GM19324 (cell line): ENCODE measurements around the gene AMN.
A peak's percentile ranks its signal among the peaks of the same experiment; 100 is the strongest.

Experiments
- ATAC-seq: cut with Tn5 transposase; IDR thresholded peaks from one replicate; pipeline ENCODE4 v1.9.1; 2021; ENCODE audit warnings: mild to moderate bottlenecking, moderate library complexity; ENCODE audit not compliant: unreplicated experiment, low FRiP score

Gene AMN

DNA sequence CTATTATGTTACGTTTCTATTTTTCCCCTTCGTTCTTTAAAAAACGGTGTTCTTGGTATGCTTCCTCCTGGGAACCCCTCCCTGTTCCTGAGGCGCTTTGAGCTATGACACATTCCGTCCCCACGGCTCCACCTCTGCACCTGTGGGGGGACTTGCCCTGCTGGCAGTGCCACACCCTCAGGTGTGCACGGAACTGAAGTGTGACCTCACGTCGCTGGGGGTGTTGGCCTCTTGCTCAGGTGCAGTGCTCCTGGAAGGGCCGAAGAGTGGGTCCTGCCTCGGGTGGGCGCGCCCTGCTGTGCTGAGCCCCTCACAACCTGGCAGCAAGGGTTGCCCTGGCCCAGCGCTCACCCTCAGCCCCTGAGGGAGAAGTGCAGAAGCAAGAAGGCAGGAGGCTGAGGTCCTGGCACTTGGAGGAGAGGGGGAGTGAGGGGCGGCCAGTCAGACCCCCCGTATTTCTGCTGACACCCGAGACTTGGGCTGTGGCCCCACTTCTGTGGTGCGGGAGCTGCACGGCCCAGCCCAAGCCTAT lies 4.9 kb downstream of the AMN start:
- no peak for ATAC-seq

DNA sequence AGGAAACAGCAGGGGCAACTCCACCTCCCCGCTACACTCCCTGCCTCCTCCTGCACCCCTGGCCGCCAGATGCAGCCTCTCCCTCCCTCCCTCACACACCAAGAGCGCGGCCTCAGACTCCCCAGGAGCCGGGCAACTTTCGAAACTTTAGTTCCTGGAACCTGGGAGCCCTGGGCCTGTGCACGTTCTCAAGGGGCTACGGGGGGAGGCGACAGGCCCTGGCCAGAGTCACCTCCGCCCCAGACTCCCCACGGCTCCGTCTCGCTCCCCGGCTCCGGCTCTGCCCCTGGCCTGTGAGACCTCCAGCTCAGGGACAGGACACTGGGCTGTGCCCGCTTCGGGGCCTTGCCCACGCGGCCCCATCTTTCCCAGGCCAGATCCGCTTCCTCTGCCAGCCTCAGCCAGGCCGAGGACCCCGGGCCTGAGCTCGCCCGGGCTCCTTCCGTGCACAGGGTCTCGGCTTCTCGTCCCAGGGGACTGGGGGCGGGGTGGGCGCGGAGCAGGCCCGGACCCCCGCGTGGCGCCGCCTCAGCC lies 5.5 kb downstream of the AMN start:
- ATAC-seq, result peak; percentile 11

DNA sequence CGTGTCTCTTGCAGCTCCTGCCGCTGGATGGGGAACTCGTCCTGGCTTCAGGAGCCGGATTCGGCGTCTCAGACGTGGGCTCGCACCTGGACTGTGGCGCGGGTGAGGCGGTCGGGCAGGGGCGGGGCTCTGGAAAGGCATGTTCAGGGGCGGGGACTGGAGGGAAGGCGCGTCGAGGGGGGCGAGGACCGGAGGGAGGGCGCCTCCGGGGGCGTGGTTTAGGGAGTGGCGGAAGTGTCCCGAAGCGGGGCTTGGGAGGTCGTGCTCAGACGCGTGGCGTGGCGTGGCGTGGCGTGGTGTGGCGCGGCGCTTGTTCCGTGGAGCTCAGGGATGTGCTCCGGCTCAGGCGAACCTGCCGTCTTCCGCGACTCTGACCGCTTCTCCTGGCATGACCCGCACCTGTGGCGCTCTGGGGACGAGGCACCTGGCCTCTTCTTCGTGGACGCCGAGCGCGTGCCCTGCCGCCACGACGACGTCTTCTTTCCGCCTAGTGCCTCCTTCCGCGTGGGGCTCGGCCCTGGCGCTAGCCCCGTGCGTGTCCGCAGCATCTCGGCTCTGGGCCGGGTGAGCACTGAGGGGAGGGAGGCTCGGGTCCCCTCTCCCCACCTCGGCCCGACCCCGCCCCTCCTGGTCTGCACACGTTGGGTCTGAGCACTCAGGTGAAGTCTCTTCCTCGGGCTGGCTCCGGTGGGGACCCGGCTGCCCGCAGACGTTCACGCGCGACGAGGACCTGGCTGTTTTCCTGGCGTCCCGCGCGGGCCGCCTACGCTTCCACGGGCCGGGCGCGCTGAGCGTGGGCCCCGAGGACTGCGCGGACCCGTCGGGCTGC lies 6.2 kb downstream of the AMN start:
- ATAC-seq, result peak; percentile 50

DNA sequence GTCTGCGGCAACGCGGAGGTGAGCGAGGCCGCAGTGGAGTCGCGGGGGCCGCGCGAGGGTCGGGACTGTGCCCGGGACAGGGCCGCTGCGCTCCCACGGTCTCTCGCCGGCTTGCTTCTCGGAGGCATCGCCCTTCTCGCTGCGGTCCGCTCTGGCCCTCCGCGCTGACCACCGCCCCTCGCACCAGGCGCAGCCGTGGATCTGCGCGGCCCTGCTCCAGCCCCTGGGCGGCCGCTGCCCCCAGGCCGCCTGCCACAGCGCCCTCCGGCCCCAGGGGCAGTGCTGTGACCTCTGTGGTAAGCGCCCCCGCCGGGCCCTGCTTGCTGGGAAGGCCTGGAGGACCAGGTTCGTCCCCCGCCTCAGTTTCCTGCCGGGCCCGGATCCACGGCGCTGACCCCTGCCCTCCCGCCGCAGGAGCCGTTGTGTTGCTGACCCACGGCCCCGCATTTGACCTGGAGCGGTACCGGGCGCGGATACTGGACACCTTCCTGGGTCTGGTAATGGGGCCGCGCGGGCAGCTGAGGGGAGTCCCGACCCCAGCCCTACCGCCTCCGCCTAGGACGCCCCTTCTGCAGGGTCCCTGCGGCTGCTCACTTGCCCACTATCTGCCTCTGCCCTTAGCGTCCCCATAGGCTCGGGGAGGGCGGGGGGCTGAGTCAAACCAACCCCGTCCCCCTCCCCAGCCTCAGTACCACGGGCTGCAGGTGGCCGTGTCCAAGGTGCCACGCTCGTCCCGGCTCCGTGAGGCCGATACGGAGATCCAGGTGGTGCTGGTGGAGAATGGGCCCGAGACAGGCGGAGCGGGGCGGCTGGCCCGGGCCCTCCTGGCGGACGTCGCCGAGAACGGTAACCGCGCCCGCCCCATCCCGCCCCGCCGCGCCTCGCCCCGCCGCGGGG lies 7.0 kb downstream of the AMN start:
- ATAC-seq, result no peak

DNA sequence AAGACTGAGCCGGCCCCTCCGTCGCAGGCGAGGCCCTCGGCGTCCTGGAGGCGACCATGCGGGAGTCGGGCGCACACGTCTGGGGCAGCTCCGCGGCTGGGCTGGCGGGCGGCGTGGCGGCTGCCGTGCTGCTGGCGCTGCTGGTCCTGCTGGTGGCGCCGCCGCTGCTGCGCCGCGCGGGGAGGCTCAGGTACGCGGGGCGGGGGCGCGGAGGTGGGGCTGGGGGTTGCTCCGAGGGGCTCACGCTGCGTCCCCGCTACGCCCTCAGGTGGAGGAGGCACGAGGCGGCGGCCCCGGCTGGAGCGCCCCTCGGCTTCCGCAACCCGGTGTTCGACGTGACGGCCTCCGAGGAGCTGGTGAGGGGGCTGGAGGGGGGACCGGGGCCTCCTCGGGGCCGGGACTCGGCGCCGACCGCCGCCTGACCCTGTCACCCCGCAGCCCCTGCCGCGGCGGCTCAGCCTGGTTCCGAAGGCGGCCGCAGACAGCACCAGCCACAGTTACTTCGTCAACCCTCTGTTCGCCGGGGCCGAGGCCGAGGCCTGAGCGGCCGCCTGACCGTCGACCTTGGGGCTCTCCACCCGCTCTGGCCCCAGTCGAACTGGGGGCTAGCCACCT lies 7.8 kb downstream of the AMN start:
- no peak for ATAC-seq

DNA sequence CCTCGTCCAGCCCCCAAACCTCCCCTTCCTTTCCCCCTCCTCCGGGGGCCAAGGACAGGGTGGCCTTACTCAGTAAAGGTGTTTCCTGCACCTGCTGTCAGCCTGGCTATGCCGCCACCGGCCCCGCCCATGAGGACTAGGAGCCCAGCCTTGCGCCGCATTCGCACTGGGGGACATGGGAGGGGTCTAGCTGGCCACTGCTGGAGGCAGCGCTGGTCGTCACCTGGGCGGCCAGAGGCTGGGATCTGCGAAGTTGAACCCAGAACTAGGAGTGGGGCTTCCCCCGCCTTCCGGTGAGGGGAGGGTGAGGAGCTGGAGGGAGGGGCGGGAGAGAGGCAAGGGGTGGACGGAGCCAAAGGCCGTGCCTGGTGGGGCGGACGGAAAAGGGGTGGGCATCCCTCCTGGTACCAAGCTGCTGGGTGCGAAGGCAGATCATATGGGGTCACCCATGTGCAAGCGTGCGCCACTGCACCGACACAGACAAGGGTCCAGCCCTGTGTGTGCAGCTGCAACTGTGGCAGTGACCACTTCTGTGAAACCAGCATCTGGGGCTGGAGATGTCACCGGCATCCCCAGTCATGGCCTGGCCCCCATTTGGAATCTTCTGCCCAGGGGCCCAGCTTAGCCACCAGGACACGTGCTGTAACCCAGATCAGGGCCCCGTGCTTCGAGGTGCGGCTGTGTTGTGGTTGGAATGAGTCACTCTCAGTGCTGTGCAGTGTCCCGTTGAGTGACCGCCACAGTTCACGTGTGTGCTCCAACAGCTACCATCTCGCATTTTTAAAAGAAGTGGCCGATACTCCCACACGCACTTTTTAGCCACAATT lies 8.5 kb downstream of the AMN start:
- ATAC-seq, result no peak

DNA sequence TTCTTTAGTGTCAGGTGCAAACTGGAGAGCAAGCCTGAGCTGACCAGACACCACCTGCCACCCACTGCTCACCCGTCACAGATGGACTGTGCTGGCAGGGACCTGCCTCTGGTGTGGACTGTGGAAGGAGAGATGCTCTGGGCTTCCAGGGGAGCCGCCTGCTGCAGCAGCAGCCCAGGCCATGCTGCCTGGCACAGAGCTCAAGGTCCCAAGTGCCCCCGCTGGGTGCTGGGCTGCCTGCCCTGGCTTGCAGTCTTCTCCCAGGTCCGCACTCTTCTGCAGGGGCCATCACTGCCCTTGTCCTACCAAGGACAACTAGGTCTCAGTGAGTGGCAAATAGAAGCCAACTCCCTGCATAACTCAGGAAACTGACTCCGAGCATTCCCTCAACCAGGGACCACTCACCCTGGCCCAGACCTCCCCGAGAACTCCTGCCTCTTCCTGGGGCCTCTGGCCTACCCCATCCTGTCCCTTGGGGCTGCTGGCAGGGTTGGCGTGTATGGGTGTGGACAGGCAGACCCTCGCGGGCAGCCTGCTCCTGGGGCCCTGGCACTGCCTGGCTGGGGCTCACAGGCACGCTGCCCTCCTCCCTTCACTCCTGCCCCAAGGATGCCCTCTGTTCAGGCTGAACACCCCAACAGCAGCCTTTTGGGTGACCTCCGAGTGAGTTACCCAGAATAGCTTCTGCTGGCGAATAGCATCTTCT lies 9.3 kb downstream of the AMN start:
- no peak for ATAC-seq

DNA sequence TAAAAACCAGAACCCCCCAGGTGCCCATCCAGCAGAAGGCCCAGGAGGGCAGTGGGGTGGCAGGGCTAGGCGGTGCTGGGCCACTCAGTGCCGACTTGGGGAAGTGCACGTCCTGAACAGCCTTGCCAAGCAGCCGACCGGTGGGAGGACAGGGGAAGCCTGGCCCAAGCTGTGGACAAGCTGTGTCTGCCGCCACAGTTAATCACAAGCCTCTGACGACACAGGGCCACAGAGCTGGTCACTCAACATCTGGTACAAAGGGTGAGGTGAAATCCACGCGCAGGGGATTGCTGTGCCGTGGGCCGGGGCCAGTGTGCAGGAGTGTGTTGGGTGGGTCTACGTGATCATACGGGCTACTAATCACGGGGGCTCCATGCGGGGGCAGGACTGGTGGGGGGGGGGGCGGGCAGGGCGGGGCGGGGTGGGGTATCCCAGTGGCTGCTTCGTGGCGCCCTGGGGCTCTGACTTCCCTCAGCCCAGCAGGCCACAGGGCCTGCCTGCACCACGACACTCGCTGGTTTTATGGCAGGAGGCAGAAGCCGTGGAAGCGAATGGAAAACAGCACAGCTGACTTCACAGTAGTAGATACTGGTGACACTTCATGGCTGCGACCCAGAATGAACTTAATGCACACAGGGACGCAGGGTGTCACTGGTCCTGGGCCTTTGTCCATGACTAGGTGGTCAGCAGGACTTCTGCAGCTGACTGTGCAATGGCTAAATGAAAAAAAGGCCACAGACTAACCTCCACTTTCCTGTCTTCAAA lies 10.2 kb downstream of the AMN start:
- no peak for ATAC-seq

DNA sequence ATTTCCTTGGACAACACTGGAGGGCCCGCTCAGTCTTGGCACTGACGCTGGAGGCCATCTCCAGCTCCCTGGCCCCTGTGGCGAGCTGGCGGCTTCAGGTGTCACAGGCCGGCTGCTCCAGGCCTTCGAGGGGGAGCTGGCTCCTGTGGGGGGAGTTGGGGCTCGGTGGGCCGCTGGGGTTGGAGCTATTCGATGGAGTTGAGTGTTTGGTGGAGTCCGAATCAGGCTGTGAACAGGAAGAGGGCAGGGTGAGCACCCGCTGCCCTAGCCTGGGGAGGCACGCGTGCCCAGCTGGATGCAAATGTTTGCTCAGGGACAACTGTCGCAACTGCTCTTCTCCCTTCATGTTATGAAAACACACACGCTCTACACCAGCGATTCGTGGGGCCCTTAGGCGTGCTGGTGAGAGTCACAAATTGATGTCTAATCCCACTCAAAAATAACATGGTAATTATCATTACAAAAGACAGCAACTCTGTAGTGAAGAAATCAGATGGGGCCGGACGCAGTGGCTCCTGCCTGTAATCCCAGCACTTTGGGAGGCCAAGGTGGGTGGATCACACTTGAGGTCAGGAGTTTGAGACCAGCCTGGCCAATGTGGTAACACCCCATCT lies 11.3 kb downstream of the AMN start:
- no peak for ATAC-seq

DNA sequence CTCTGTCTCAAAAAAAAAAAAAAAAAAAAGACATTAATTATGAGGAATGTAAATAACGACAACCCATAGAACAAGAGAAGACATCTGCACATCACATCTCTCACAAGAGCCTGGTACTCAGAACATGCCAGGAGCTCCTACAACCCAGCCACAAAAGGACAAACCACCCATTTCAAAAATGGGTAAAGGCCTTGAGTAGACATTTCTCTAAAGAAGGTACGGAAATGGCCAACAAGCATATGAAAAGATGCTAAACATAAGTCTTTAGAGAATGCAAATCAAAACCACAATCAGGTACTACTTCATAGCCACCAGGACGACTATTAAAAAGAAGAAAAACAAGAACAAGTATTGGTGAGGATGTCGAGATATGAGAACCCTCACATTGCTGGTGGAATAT lies 13.3 kb downstream of the AMN start:
- ATAC-seq, result no peak

DNA sequence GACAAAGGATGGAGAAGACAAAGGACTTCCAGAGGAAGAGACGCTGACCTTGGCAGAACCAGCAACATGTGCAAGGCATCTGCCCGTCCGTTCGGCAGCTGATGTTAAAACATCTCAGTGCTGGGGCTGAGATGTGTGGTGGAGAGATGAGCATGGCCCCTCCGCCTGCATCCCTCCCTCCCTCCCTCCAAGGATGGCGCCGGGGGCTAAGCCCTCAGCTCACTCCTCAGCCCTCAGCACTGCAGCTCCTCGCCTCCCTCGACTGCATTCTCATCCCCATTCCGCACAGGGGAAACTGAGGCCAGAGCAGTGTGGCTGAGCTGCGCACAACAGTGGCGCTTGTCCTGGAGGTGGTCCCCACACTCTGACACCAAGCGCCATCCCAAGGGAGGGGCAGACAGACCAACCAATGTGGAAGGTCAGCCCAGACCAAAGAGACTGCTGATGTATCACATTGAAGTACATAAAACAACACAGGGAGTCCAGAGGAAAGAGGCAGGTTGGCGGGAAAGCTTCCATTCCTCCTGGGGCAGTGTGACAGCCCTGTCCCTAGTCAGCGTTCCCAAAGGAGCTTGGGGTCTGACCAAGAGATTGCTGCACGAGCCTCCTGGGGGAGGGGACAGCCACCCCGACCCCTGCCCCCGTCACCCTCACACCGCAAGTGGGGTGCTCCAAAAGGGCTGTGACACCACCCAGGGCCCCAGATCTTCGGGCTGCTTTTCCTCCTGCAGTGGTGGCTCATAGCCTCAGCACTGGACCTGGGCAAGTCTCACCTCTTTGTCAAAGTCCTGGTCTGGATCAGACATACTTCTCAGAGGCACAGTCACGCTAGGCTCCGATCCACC lies 15.1 kb downstream of the AMN start:
- no peak for ATAC-seq

DNA sequence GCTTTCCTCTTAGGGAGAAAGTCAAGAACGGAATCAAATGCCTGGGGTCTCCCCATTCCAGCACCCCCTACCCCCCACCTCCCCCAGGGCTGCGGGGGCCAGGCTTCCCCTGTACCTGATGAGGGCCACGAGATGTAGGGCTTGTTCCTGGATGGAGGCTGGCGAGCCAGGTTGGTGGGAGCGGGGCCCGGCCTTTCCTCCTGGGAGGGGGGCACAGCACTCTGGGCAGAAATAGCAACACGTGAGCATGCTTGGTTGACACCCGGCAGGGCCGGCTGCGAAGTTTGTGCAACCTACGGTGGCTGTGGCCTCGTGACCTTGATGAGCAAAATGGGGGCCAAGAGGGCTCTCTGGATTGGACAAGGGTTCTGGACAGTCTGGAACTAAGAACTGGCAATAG lies 15.7 kb downstream of the AMN start:
- no peak for ATAC-seq

DNA sequence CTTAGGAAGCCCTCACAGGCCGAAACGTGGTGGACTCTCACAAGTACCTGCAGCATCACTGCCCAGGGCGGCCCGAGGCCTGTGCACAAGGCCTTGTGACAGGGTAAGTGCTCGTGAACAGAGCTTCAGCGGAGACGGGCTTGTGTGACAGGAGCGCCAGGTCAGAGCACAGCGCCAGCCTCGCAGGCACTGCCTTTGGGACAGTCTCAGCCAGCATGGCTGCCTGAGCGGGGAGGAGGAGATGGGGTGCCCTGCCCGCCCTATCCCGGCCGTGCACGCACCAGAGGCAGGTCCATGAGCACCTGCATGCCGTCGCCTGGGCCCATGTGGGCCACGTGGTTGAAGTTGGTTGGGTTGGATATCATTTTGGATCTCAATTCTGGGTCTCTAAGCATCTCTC lies 16.9 kb downstream of the AMN start:
- ATAC-seq, result no peak

DNA sequence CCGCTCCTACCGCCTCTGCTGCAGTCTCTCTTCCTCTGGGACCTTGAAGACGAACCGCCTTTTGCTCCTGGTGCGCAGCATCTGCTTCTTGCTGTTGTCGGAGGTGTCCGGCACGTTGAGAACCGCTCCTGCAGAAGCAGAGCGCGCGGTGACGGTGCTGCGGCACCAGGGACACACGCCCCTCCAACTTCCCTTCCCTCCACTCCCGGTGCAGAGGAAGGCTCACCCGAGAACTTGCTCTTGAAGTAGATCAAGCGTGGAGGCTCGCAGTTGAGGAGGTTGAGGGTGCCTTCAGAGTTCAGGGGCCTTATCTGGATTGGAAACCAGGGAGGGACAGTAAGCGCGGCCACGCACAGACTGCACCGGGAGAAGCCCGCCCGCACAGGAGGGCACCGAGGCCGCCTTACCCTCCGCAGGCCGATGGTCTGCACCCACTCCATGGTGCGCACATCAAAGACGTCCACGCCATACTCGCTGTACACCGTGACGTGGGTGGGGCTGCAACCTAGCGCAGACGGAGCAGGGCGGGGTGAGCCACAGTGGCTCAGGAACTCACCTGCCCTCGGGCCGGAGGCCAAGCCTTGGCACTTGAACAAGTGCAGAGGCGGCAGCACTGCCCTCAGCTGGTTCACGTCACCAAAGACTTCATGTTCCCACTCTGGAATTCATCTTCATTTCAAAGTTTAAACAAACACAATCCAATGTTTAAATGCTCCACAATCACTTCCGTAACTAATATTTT lies 17.5 kb downstream of the AMN start:
- ATAC-seq, result no peak

DNA sequence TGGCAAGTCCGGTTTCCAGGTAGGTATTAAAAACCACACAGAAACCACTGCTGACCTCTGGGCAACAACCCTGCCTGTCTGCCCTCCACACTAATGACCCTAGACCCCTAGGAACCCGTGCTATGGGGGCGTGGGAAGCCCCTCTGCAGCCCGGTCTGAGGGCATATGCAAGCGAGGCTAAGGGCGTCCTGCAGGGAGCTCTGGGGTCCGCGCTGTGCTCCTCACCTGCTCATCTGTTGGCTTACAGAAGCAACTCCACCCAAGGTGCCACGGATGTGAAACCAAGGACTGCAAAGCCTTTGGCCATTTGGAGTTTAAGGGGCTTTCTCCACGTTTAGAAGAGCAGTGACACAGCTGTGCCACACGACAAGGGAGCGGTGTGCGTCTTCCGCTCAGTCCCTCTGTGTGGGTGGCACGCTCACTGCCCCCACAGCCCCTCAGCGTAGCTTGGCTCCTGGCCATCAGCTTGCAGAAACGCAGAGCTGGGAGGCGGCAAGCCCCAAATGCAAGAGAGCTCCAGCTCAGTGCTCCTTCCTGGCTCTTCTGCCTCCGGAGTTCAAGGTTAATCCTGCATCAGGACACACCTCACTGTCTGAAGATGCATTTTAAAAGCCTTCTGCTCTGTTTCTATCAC lies 18.4 kb downstream of the AMN start:
- ATAC-seq, result no peak

DNA sequence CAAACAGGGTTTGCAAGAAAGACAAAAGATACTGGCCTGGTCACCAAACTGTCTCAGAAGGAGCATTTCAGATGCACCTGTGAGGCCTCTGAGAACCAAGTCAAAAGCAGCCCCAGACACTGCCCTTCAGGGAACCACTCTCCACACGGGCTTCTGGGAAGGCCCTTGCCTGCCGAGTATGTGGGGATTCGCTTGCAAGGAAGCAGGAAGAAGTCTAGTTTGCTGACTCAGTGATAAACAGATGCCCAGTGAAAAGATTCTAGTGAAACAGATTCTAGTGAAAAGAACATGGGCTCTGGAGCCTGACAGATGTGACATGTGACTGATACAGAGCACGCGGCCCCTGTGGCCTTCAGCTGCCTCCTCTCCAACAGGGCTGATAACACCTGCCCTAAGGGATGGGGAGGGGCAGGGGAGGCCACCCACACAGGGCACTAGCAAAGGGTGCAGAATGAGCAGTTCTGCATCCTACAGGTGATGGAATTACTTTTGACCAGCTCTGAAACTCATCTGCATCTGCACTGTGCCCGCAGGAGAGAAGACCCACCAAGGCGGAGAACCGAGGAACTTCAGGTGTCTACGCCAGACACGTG lies 19.1 kb downstream of the AMN start:
- ATAC-seq, result no peak
